ENCODE results near the gene NPAS3. TPM values are rescaled to one million over a fixed set of nuclear protein-coding genes. Genes with fewer than 3 reads are reported as not detected.

Gene NPAS3
- total and polyA plus RNA-seq, 8 donors, result 0.09 to 0.79 (median 0.56) TPM

DNA sequence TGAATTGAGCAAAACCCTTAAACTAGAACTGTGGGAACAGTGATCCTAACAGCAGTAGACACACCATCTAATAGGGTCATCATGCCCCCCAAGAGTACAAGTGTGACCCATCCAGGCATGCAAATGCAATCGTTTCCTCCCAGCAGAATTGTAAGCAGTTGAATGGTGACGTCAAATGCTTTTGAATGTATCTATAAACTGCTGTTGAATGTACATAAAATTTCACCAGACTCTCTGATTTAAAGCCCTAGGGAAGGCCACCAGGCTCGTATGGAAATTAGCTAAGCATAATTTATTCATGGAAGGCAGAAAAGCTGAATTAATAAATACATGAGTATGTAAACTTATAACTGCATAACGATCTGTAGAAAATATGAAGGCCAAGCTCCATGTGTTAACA is 529.3 kb downstream of the NPAS3 start:
- intact Hi-C loops (cut with DNase I), result no loop called here
- TF ChIP-seq, protein P1, sequence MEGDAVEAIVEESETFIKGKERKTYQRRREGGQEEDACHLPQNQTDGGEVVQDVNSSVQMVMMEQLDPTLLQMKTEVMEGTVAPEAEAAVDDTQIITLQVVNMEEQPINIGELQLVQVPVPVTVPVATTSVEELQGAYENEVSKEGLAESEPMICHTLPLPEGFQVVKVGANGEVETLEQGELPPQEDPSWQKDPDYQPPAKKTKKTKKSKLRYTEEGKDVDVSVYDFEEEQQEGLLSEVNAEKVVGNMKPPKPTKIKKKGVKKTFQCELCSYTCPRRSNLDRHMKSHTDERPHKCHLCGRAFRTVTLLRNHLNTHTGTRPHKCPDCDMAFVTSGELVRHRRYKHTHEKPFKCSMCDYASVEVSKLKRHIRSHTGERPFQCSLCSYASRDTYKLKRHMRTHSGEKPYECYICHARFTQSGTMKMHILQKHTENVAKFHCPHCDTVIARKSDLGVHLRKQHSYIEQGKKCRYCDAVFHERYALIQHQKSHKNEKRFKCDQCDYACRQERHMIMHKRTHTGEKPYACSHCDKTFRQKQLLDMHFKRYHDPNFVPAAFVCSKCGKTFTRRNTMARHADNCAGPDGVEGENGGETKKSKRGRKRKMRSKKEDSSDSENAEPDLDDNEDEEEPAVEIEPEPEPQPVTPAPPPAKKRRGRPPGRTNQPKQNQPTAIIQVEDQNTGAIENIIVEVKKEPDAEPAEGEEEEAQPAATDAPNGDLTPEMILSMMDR (IDR thresholded peaks at IDR 0.05), result no peak
- no peak for ATAC-seq
- Histone ChIP-seq H3K4me3 (no peak overlapping the region), H3K4me1 (no peaks in the 10 kb centered on the region), H3K36me3 (no peaks in the 10 kb centered on the region), H3K9me3 (no peaks in the 10 kb centered on the region), H3K27ac (no peak overlapping the region), H3K27me3 (no peaks in the 10 kb centered on the region)
- no peak for DNase-seq

DNA sequence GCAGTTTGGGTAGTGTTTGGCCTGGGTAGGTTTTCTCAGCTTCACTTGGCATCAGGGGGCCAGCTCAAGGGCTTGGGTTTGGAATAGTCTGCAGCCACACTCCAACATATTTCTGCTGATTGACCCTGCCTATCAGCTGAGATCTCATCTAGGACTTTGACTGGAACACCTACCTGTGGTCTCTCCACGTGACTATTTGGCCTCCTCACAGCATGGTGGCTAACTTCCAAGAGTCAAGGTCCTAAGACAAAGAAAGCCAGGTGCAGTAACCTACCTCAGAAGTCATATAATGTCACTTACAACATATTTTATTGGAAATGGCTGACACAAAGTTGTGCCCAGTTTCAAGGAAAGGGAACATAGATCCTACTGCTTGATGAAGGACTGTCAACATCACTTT is 531.2 kb downstream of the NPAS3 start:
- no peaks in the 10 kb centered on the region for H3K27me3 ChIP-seq
- no peaks in the 10 kb centered on the region for H3K4me1 ChIP-seq
- DNase-seq (no peak), ATAC-seq (no peak)
- no peak overlapping the region for H3K27ac ChIP-seq
- H3K4me3 ChIP-seq, result no peak overlapping the region
- intact Hi-C loops (cut with DNase I), result no loop called here
- H3K9me3 ChIP-seq, result no peaks in the 10 kb centered on the region
- TF ChIP-seq, protein P1 (IDR thresholded peaks at IDR 0.05), result no peak
- H3K36me3 ChIP-seq, result no peaks in the 10 kb centered on the region

DNA sequence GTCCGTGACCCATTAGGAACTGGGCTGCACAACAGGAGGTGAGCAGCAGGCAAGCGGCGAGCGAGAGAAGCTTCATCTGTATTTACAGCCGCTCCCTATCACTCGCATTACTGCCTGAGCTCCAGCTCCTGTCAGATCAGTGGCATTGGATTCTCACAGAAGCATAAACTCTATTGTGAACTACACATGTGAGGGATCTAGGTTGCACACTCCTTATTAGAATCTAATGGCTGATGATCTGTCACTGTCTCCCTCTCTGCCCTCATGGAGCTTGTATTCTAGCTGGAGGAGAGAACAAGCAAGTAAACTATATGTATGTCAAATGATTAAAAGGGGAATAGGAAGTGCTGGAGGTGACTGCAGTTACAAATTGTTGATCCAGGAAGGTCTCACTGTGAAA is 533.1 kb downstream of the NPAS3 start:
- intact Hi-C loops (cut with DNase I), result no loop called here
- no peaks in the 10 kb centered on the region for H3K36me3 ChIP-seq
- H3K27ac ChIP-seq, result no peak overlapping the region
- TF ChIP-seq, protein P1 (IDR thresholded peaks at IDR 0.05), result no peak
- H3K27me3 ChIP-seq, result no peaks in the 10 kb centered on the region
- H3K4me1 ChIP-seq, result no peaks in the 10 kb centered on the region
- no peak overlapping the region for H3K4me3 ChIP-seq
- ATAC-seq (no peak), DNase-seq (no peak)
- H3K9me3 ChIP-seq, result no peaks in the 10 kb centered on the region

DNA sequence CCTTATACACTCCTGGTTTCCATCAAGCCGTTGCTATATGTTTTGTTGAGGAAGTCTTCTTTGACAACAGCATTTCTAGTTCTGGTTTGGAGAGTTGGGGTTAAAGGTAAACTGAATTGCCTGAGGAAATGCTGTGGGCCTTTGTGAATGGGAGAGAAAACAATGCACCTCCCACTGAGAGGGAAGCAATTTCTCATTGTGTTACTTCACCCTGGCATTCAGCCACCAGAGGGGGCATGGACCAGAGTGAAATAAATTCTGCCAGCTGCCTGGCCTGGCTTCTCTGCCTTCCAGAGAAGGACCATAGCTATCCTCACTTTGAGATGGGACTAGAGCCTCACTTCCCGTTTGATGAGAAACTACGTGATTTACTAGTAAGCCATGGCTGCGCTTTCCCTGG is 536.9 kb downstream of the NPAS3 start:
- DNase-seq (peak in 2 of 4 donors; percentile 10 to 37), ATAC-seq (no peak)
- TF ChIP-seq, protein P1 (IDR thresholded peaks at IDR 0.05), result no peak
- intact Hi-C loops (cut with DNase I), result no loop called here
- no peak overlapping the region for H3K4me3 ChIP-seq
- no peaks in the 10 kb centered on the region for H3K9me3 ChIP-seq
- H3K4me1 ChIP-seq, result no peaks in the 10 kb centered on the region
- no peak overlapping the region for H3K27ac ChIP-seq
- H3K36me3 ChIP-seq, result no peaks in the 10 kb centered on the region
- no peaks in the 10 kb centered on the region for H3K27me3 ChIP-seq

DNA sequence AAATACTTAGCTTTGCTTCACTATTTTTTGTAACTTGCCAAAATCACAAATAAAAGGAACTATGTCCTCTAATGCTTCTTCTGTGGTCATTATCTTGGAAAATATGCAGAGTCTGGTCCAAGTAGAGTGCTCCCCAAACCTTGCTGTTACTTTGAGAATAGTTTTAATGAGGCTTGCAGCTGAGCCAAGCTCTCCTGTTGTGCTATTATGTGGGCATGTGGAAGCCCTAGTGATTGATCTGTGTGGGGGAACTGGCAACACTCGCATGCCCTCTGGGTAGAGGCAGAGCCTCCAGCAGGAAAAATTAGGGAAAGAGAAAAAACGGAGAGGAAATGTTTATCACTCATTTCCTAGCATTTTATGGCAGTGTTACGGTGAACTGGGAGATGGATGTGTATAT is 539.1 kb downstream of the NPAS3 start:
- intact Hi-C loops (cut with DNase I), result no loop called here
- TF ChIP-seq, protein P1 (IDR thresholded peaks at IDR 0.05), result no peak

More for the DNA sequence above, 539.1 kb downstream of the NPAS3 start:
- Histone ChIP-seq H3K27me3 (no peaks in the 10 kb centered on the region), H3K27ac (no peak overlapping the region), H3K4me1 (no peaks in the 10 kb centered on the region), H3K4me3 (no peak overlapping the region), H3K36me3 (no peaks in the 10 kb centered on the region), H3K9me3 (no peaks in the 10 kb centered on the region)
- DNase-seq (no peak), ATAC-seq (no peak)

All from left lung (tissue), 10 donors.